ENCODE results near the gene DOCK11.

GRCh38 chrX:118655561-118656246, 160.1 kb downstream of the DOCK11 start:
- TF ChIP-seq CTCF (IDR thresholded peaks at IDR 0.05; ENCODE audit: poor library complexity, severe bottlenecking) (no peak), POLR2AphosphoS5 (IDR thresholded peaks at IDR 0.05) (no peak), TAF1 (IDR thresholded peaks at IDR 0.05; ENCODE audit: low read depth) (no peak)
- TF ChIP-seq, protein P1, sequence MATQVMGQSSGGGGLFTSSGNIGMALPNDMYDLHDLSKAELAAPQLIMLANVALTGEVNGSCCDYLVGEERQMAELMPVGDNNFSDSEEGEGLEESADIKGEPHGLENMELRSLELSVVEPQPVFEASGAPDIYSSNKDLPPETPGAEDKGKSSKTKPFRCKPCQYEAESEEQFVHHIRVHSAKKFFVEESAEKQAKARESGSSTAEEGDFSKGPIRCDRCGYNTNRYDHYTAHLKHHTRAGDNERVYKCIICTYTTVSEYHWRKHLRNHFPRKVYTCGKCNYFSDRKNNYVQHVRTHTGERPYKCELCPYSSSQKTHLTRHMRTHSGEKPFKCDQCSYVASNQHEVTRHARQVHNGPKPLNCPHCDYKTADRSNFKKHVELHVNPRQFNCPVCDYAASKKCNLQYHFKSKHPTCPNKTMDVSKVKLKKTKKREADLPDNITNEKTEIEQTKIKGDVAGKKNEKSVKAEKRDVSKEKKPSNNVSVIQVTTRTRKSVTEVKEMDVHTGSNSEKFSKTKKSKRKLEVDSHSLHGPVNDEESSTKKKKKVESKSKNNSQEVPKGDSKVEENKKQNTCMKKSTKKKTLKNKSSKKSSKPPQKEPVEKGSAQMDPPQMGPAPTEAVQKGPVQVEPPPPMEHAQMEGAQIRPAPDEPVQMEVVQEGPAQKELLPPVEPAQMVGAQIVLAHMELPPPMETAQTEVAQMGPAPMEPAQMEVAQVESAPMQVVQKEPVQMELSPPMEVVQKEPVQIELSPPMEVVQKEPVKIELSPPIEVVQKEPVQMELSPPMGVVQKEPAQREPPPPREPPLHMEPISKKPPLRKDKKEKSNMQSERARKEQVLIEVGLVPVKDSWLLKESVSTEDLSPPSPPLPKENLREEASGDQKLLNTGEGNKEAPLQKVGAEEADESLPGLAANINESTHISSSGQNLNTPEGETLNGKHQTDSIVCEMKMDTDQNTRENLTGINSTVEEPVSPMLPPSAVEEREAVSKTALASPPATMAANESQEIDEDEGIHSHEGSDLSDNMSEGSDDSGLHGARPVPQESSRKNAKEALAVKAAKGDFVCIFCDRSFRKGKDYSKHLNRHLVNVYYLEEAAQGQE (IDR thresholded peaks at IDR 0.05; ENCODE audit: borderline replicate concordance), result no peak

Data from neural cell (in vitro differentiated cells).